Prostate gland (tissue), 2 donors: Measurements from ENCODE around the gene HOXA10. TPM values are rescaled to one million over a fixed set of nuclear protein-coding genes. Genes with fewer than 3 reads are reported as not detected.

Experiments used
- DNase-seq: peaks from one replicate; pipeline ENCODE4 v3.0.0-alpha.2; 2019; ENCODE audit warnings: low spot score
- H3K27ac ChIP-seq, 2 donors: fragments of 200-600 bp; sonication (generic); 2 replicates each; pipeline ENCODE4 v1.5.1; 2017 to 2019
- H3K27me3 ChIP-seq: fragments of 200-600 bp; sonication (generic); replicated peaks from 2 replicates; pipeline ENCODE4 v1.5.1; 2019; ENCODE audit not compliant: insufficient read depth
- H3K36me3 ChIP-seq, 2 donors: fragments of 200-600 bp; sonication (generic); 1 replicate in 1 of 2; 2 replicates in 1 of 2; pipeline versions ENCODE4 v1.5.1 to v1.8.1; 2017 to 2019
- H3K4me1 ChIP-seq: fragments of 200-600 bp; sonication (generic); replicated peaks from 2 replicates; pipeline ENCODE4 v1.5.1; 2019
- H3K4me3 ChIP-seq, 2 donors: fragments of 200-600 bp; sonication (generic); 2 replicates each; pipeline ENCODE4 v1.5.1; 2017 to 2019
- H3K9me3 ChIP-seq: fragments of 200-600 bp; sonication (generic); 2 replicates; pipeline ENCODE4 v1.5.1; 2017
- POLR2A ChIP-seq: fragments of 450-650 bp; IDR thresholded peaks from one replicate; pipeline ENCODE4 v1.6.1; 2016; ENCODE audit warnings: antibody characterized with exemption, mild to moderate bottlenecking
- POLR2AphosphoS5 ChIP-seq: sonication (generic); formaldehyde crosslinking; IDR thresholded peaks from one replicate; pipeline ENCODE4 v1.6.1; 2017; ENCODE audit warnings: antibody characterized with exemption
- WGBS: methylation state at CpG from one replicate; pipeline ENCODE4 v1.1.5; 2018; 5-methylcytosine and 5-hydroxymethylcytosine counted together
- intact Hi-C: fragments of 100-400 bp; cut with DNase I; formaldehyde crosslinking; loops from one replicate; pipeline ENCODE4 v1.14.2; 2022
- total RNA-seq, 2 donors: library from RNA; depleted of rRNA; stranded (reverse); fragments of >200 nt; gene quantifications; one replicate each; pipeline ENCODE4 v1.1.0, GENCODE V29; 2016
- TF ChIP-seq, protein P1 (sequence below), 4 experiments: fragments of 200-600 bp in 2 of 4; fragments of 450-650 bp in 2 of 4; sonication (generic) in 2 of 4; IDR thresholded peaks; 1 replicate in 3 of 4; 2 replicates in 1 of 4; pipeline ENCODE4 v1.5.1; 2016 to 2019; ENCODE audit warnings: antibody characterized with exemption in 4 of 4, mild to moderate bottlenecking in 2 of 4, moderate library complexity in 2 of 4

Gene HOXA10
- total RNA-seq, 2 donors from 2014 or later, result 25.8 to 65.6 TPM

DNA sequence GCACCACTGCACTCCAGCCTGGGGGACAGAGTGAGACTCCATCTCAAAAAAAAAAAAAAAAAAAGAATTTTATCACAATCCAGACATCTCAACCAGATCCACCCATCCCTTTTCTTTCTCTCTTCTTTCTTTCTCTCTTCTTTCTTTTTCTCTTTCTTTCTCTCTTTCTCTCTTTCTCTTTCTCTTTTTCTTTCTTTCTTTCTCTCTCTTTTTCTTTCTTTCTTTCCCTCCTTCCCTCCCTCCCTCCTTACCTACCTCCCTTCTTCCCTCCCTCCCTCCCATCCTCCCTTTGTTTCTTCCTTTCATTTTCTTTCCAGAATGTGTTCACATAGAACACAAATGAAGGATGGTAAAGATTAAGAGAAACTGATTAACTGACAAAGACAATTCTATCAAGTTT, 43.8 kb upstream of the HOXA10 start:
- Histone ChIP-seq H3K4me1 (no peaks in the 10 kb centered on the region), H3K27me3 (no peaks in the 10 kb centered on the region)
- TF ChIP-seq POLR2A (no peak), POLR2AphosphoS5 (no peak)
- TF ChIP-seq, protein P1, sequence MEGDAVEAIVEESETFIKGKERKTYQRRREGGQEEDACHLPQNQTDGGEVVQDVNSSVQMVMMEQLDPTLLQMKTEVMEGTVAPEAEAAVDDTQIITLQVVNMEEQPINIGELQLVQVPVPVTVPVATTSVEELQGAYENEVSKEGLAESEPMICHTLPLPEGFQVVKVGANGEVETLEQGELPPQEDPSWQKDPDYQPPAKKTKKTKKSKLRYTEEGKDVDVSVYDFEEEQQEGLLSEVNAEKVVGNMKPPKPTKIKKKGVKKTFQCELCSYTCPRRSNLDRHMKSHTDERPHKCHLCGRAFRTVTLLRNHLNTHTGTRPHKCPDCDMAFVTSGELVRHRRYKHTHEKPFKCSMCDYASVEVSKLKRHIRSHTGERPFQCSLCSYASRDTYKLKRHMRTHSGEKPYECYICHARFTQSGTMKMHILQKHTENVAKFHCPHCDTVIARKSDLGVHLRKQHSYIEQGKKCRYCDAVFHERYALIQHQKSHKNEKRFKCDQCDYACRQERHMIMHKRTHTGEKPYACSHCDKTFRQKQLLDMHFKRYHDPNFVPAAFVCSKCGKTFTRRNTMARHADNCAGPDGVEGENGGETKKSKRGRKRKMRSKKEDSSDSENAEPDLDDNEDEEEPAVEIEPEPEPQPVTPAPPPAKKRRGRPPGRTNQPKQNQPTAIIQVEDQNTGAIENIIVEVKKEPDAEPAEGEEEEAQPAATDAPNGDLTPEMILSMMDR (IDR thresholded peaks at IDR 0.05), result no peak

DNA sequence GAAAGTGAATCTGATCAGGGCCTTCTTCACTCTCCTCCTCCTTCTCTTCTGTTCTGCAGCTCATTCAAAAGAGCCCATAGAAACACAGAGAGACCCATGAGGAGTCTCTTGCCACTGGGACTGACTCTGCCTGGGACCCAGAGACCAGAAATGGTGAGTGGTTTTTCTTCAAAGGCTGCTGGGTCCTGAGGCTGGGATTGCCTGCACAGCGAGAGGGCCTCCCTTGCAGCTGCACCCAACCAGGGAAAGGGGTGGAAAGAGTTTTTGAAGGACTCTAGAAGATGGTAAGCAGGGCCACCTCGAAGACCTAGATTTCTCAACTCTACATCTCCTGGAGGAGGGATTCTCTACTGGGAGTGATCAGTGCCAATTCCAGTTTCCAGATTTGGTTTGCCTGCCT, 41.2 kb upstream of the HOXA10 start:
- no peaks in the 10 kb centered on the region for H3K9me3 ChIP-seq
- intact Hi-C loops, result no loop called here
- peaks cover 4% of the 10 kb centered on the region for H3K4me1 ChIP-seq
- no peak overlapping the region for H3K4me3 ChIP-seq
- H3K27me3 ChIP-seq, result no peaks in the 10 kb centered on the region
- TF ChIP-seq, protein P1 (IDR thresholded peaks at IDR 0.05), result no peak
- TF ChIP-seq POLR2A, result no peak
- WGBS, result 90% methylated on average over 2 of the region's 2 CpGs
- no peak overlapping the region for H3K27ac ChIP-seq
- no peak for DNase-seq
- no peaks in the 10 kb centered on the region for H3K36me3 ChIP-seq

More for the DNA sequence above, 43.8 kb upstream of the HOXA10 start:
- Histone ChIP-seq H3K36me3 (no peaks in the 10 kb centered on the region), H3K4me3 (no peak overlapping the region), H3K27ac (no peak overlapping the region), H3K9me3 (no peaks in the 10 kb centered on the region)
- intact Hi-C loops, result no loop called here
- DNase-seq, result no peak

DNA sequence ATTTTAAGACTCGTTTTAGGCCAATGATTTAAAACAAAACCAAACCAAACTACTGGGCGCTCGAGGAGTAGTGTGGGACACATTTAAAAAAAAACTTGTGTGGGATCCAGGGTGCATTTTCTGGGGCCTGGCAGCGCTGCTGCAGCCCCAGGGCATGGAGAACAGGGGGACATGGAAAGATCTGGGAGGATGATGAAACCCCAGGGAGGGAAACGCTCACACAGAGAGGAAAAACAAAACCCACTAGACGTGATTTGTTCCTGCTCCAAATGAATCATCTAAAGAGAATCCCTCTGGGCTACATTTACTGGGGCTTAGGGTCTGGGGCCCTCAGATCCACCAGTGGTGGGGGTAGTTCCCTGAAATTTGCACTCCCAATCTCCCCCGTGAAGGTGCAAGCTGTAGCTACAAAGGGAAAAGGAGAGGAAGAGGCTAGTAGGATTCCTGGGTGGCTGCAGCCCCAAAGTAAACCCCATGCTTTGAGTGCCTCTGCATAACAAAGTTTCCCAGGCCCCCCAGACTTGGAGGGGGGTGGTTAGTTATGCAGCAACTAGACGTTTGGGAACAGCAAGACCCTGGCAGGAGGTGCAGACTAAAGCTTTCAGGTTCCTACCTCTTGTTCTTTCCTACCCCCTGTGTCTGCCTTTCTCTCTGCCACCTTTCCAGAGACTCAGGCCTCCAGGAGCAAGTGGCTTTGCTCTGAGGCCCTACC, 40.3 kb upstream of the HOXA10 start:
- TF ChIP-seq POLR2AphosphoS5 (no peak), POLR2A (no peak)
- TF ChIP-seq, protein P1 (IDR thresholded peaks at IDR 0.05), result no peak
- intact Hi-C loops, result loop anchor here (5.0 kb wide), 2 partner anchors 363 to 448 kb away; partner anchors contain the start of gene HIBADH
- no peak overlapping the region for H3K4me3 ChIP-seq
- H3K27ac ChIP-seq, result peak overlapping the region in 1 of 2 donors; percentile 36
- no peaks in the 10 kb centered on the region for H3K27me3 ChIP-seq
- 72% methylated on average over 8 of the region's 8 CpGs for WGBS
- no peaks in the 10 kb centered on the region for H3K9me3 ChIP-seq
- no peaks in the 10 kb centered on the region for H3K36me3 ChIP-seq
- peaks cover 4% of the 10 kb centered on the region for H3K4me1 ChIP-seq
- DNase-seq, result no peak

DNA sequence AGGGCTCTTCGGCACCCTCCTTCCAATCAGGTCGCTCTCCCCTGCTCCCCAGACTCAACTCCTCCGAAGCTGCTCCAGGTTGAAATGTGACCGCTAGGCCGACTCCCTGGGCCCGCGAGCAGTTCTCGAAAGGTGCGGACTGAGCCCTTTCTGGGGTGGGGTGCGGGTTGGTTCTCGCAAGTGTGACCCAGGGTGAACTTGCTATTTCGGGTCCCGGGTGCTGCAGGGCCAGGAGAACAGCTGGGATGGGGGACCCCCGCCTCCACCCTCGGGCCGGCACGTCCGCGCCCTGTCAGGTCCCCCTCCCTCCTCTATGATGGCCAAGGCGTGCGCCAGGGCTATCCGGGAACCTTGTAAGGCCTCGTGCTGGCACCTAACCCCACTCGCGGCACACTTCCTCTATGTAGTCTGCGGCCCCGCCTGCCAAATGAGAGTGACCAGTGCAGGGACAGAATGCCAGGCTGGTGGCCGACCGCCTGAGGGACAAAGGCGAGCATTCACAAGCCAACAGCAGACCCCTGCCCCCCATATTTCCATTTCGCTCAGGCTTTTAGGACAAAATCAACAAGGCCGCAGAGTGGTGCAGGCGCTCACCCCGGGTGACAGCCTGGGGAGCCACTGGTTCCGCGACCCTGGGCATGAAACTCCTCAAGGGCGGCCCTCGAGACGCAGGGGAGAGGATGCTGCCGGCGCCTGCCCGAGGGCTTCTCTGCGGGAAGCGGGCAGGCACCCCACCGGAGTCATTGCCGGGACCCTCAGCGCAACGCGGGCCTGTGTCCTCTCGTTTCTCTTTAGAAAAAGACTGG, 39.5 kb upstream of the HOXA10 start:
- 87% methylated on average over 50 of the region's 50 CpGs for WGBS
- H3K9me3 ChIP-seq, result no peaks in the 10 kb centered on the region
- peak overlapping the region in 1 of 2 donors; percentile 36 for H3K27ac ChIP-seq
- H3K4me1 ChIP-seq, result peaks cover 5% of the 10 kb centered on the region
- no peak overlapping the region for H3K4me3 ChIP-seq
- TF ChIP-seq, protein P1 (IDR thresholded peaks at IDR 0.05), result no peak
- TF ChIP-seq POLR2AphosphoS5 (no peak), POLR2A (no peak)
- no peak for DNase-seq
- H3K36me3 ChIP-seq, result no peaks in the 10 kb centered on the region
- H3K27me3 ChIP-seq, result no peaks in the 10 kb centered on the region
- intact Hi-C loops, result loop anchor here (5.0 kb wide), 2 partner anchors 364 to 449 kb away; partner anchors contain the start of gene HIBADH
